Right renal cortex interstitium (tissue), 3 donors: ENCODE measurements around the gene LDAF1. TPM values are rescaled to one million over a fixed set of nuclear protein-coding genes. Genes with fewer than 3 reads are reported as not detected.
"Not testable (repeated sequence)": the region's sequence is repeated elsewhere in the genome, so short reads cannot be mapped to it uniquely, and the experiment has no call there.

Experiments used
- DNase-seq, 3 donors: peaks; one replicate each; pipeline ENCODE4 v3.0.0-alpha.2; 2013; ENCODE audit warnings: low read depth in 3 of 3, low spot score in 2 of 3
- polyA plus RNA-seq, 3 donors: library from polyadenylated mRNA; unstranded; fragments of 120-200 nt; gene quantifications; one replicate each; pipeline ENCODE4 v1.2.1, GENCODE V29; 2013; ENCODE audit not compliant: insufficient read length in 3 of 3

LDAF1 gene
- polyA plus RNA-seq, 3 donors: 23.6 to 28.4 (median 24.4) TPM

DNA sequence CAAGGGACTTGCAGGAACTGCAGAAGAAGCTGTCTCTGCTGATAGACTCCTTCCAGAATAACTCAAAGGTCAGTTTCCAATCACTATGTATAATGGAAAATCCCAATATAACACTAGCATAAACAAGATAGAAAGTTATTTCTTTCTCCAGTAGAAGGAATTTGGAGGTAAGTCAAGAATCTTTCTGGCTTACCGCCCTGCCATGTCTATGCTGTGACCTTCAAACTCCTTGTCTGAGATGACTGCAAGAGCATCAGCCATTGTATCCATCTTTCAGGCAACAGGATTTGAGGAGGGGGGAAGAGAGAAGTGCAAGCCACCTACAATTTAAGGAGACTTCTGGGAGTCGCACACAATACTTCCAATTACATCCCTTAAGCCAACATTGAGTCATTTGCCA lies 2.7 kb downstream of the LDAF1 start:
- no peak for DNase-seq

DNA sequence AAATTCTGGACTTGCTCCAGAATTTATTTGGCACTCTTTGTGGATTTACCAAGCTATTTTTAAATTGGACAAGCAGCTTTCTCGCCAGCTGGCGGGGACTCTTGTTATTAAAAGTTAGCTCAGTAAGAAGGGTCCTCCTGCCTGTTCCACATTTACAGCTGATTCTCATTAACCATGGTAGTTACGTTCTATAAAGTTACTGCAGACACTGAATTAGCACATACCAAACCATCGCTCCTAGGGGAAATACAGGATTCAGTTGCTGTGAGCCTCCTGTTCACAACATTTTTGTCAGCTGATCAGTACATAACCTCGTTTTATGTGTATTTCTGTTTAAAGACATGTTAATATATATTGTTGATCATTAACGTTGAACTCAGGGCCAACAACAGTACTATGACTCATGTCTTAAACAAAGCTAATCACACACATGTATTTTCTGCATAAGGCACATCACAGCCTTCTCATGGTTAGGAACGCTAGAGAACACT lies 4.2 kb downstream of the LDAF1 start:
- DNase-seq: no peak

DNA sequence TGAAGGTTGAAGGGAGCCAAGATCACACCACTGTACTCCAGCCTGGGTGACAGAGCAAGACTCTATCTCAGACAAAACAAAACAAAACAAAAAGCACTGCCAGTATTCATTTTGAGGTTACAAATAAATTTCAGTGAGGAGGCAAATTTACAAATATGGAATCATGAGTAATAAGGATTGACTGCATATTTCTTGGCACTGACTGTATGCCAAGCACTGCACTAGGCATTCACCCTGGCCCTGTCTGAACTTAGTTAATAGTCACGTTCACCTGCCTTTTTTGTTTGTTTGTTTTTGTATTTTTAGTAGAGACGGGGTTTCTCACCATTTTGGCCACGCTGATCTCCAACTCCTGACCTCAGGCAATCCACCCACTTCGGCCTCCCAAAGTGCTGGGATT lies 5.1 kb downstream of the LDAF1 start:
- no peak for DNase-seq

DNA sequence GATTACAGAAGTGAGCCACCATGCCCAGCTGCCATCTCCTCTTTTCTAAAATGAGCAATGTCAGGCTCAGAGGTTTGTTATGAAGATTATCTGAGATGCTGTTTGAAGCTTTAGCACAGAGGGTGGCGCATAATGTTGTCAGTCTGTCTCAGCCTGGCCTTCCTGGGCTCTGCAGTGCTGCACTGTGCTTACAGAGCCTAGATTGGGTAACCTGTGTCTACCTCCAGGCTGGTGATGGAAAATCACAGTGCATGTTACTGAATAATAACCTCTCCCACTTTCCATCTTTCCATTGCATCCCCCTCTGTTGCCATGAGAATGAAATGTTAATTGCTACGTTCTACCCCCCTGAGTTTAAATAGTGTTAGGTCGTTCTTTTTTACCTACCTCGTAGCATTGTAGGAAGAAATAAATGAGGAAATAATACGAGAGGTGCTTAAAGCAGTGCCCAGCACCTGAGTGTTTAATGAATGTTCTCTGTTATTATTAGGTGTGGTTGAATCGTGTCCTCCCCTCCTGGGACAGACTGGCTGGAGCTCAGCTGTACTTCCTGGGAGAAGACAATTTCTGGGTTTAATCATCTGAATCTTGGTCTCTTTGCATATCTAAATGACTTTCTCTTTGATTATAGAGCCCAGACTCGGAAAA lies 6.2 kb downstream of the LDAF1 start:
- no peak for DNase-seq

DNA sequence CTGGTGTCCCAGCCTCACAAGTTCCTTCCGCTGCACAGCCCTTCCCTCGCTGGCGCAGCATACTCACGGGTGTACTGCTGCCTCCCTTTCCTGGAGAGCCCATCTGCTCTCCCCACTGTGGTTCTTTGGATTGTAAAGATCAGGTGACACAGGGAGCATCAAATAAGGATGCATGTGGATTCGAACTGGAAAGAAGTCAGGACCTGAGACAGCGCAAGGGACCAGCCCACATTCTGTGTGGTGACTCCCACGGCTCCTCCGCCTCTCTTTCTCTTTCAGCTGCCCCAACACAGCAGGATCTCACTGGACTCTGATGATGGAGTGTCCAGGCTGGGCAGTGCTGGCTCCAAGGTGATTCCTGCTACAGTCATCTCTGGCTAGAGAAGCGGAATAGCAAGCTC lies 8.1 kb downstream of the LDAF1 start:
- DNase-seq: no peak

DNA sequence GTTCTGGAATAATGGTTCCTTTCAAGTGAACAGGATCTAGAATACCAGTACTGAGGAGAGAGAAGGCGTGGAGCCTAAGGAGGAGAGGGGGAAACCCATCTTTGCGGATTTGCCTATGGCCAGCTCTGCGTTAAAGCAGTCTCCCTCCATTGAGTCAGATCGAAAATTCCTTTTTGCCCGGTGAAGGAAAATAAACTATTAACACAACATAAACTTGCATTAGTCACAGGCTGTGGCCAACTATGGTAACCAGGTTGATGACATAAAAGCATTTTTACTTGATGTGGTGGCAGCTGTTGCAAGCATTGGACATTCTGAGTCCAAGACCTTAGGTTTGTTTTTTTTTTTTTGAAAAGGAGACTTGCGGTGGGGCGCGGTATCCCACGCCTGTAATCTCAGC lies 8.9 kb downstream of the LDAF1 start:
- DNase-seq: no peak

DNA sequence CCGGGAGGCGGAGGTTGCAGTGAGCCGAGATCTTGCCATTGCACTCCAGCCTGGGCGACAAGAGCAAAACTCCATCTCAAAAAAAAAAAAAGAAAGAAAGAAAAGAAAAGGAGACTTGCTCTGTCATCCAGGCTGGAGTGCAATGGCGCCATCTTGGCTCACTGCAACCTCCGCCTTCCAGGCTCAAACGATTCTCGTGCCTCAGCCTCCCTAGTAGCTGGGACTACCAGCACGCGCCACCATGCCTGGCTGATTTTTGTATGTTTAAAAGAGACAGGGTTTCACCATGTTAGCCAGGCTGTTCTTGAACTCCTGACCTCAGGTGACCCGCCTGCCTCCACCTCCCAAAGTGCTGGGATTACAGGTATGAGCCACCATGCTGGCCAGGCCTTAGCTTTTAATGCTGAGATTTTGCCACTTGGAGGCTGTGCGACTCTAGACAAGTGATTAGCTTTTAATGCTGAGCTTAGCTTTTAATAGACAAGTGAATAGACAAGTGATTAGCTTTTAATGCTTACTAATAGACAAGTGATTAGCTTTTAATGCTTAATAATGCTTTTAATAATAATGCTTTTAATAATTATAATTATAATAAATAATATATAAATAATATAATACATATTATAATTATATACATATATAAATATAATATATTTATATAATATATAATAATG lies 9.6 kb downstream of the LDAF1 start:
- no peak for DNase-seq

DNA sequence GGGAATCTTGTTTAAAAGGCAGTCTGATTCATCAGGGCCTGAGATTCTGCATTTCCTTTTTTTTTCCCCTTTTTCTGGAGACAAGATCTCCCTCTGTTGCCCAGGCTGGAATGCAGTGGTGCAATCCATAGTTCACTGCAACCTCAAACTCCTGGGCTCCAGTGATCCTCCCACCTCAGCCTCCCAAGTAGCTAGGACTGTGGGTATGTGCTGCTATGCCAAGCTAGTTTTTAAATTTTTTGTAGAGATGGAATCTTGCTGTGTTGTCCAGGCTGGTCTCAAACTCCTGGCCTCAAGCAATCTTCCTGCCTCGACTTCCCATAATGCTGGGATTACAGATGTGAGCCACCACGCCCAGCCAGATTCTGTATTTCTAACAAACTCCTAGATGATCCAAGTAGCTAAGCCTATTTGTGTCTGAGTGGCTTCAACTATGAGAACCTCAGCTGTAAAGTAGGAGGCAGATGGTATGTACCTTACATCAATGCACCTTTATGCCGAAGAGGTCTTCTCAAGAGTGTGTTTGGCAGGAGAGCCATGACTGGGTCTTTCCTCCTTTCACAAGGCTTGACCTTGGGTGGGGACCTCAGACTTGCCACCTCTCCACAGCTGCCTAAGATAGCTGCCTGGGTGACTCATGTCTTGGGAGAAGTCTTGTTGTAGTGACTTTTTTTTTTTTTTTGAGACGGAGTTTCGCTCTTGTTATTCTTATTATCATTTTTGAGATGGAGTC lies 10.9 kb downstream of the LDAF1 start:
- no peak for DNase-seq

DNA sequence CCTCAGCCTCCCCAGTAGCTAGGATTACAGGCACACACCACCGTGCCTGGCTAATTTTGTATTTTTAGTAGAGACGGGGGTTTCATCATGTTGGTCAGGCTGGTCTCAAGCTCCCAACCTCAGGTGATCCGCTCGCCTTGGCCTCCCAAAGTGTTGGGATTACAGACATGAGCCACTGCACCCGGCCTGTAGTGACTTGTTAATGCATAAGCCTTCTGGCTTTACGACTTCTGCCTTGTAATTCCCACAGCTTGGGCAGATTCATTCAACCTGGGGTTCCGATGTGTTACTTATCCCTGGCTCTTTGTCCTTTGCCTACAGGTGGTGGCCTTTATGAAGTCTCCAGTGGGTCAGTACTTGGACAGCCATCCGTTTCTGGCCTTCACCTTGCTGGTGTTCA lies 11.6 kb downstream of the LDAF1 start:
- DNase-seq: not testable (repeated sequence)

DNA sequence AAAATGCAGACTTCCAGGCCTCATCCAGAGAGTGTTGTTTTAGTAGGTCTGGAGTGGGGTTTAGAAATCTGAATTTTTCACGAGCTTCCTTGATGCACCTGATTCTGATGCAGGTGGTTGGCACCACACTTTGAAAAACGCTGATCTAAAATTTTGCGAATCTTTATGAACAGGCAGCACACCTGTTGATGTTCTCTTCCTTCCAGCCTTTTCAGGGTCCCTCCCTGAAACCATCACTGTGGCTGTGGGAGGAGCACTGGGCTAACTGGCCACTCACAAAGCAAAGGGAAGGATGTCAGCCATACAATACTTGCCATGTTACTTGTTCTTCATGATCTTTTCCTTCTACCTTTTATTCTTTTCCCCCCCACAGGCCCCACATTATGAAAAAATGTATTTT lies 14.2 kb downstream of the LDAF1 start:
- no peak for DNase-seq

DNA sequence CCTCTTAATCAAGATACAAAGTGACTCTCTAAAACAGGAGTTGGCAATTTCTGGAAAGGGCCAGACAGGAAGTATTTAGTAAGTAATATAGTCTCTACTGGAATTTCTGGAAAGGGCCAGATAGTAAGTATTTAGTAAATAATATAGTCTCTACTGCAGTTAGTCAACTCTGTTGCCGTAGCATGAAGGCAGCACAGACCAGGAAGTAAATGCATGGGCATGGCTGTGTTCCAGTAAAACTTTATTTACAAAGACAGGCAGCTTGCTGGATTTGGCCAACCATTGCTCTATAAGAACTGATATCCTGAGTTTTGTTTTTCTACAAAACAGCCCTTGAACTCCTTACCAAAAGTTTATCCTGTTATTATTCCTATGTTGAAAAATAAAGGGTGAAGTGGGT lies 16.9 kb downstream of the LDAF1 start:
- no peak for DNase-seq

DNA sequence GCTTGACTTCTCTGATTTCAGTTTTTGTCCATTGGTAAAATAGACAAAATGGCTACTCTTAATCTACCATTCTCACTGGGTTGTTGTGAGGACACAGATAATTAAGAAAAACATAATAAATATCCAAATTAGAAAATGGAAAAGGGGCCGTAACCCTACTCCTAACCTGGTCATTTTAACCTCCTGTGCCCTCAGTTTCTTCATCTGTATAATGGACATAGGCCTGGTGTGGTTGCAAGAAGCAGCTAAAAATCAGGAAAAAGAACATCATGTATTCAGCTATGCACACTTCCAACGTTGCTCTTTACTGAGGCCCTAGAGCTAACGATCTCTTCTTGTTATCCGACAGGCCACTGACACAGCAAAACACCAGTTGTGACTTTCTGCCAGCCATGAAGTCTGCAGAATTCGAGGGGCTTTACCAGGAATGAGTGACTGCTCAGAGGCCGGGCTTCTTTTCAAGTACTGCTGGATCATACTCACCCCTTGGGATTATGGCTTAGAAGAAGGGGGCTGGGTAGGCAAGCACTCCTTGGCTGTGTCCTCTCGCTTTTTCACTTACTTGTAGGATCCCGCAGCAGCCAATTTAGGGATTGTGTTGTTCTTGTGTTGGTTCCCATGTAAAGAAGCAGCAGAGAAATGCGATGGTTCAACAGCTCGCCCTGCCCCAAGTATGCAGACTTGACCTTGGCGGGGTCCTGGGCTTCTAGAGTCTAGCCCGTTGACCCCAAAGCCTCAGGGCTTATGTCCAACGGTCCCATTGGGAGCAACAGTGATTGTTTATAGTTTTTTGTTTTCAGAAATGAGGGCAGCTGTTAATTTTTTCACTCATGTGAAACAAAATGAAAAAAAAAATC lies 20.9 kb downstream of the LDAF1 start:
- no peak for DNase-seq

DNA sequence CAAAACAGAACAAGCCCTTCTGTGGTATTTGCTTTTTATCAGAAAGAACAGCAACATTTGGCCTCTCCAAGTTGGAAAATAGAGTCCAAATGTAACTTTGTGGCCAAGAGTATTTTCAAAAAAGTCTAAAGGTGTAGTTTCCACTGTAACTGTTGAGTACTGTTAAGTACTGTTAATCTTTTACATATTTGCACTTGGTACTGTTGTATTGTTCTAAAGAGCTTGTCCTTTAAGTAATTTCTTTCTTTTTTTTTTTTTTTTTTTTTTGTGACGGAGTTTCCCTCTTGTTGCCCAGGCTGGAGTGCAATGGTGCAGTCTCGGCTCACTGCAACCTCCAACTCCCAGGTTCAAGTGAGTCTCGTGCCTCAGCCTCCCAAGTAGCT lies 21.5 kb downstream of the LDAF1 start:
- DNase-seq: no peak

DNA sequence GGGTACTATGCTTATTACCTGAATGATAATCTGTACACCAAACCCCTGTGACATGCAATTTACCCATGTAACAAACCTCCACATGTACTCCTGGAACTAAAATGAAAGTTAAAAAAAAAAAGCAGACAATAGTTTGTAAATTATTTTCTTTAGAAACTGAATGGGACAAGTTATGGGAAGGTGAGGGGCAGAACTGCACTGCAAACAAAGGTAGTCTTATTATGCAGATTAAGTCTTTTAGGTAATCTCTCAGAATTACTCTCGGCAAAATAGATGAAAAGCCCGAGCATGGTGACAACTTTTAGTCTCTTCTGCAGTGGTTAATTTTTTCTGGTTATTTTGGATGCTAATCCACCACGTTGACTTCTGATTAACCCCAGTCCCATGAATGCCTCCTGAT lies 25.5 kb downstream of the LDAF1 start:
- DNase-seq: no peak

DNA sequence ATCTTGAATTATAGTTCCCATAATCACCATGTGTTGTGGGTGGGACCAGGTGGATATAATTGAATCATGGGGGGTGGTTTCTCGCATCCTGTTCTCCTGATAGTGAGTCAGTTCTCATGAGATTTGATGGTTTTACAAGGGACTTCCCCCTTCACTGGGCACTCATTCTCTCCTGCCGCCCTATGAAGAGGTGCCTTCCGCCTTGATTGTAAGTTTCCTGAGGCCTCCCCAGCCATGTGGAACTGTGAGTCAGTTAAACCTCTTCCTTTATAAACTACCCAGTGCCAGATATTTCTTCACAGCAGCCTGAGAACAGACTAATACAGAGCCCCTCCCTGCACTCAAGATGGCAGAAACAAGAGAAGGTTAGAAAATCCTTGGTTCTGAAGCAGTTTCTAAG lies 26.4 kb downstream of the LDAF1 start:
- DNase-seq: no peak

DNA sequence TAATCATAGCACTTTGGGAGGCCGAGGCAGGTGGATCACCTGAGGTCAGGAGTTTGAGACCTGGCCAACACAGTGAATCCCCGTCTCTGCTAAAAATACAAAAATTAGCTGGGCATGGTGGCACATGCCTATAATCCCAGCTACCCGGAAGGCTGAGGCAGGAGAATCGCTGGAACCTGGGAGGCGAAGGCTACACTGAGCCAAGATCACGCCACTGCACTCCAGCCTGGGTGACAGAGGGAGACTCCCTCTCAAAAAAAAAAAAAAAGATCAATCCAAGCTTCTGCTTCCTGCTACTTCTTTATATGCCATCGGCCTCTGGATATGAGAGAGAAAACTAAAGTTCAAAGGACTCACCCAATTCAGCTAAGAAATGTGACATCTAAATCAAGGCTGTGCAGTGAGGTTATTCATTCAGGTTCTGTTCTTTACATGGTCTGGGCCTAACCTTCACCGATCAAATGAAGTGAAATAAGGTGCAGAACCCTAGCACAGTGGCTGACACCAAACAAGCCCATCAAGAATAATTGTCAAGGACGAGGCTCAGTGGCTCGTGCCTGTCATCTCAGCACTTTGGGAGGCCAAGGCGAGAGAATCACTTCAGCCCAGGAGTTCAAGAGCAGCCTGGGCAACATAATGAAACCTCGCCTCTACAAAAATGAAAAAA lies 27.3 kb downstream of the LDAF1 start:
- DNase-seq: no peak

DNA sequence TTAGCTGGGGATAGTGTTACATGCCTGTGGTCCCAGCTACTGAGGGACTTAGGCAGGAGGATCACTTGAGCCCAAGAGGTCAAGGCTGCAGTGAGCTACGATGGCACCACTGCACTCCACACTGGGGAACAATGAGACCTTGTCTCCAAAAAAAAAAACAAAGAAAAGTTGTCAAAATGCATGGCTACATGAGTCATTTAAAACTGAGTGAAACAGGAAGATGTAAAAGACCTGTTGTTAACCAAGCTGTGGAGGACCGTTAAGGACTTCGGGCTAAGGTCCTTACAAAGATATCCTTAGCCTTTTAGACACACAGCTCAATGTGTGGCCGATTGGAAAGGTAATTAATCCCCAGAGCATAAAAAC lies 27.8 kb downstream of the LDAF1 start:
- DNase-seq: no peak

DNA sequence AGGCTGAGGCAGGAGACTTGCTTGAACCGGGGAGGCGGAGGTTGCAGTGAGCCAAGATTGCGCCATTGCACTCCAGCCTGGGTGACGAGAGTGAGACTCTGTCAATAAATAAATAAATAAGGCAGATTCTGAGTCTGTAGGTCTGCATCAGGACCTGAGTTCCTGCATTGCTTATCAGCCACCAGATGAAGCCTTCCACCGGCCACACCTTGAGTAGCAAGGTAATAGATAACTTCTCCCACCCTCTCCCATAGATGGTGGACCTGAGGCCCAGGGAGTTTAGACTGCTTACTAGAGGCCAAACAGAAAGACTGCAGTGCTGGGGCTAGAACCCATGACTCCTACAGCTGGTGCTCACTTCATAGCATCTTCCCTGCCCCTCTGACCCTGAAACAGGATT lies 30.8 kb downstream of the LDAF1 start:
- DNase-seq: no peak

DNA sequence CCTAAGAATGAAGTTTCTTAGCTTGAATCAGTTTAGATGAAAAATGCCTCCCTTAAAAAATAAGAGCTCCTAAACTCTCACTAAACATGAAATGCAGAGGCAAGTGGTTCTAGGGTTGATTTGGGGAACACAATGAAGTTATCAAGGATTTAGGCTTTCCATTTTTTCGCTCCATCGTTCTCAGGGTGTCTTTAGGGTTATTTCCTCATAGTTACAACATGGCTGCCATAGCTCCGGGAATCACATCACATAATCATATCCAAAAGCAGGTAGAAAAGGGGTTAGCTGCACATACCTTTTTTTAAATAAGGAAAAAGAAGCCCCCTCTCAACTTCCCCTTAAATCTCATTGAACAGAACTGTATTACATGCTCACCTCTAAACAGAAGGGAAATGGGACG lies 31.5 kb downstream of the LDAF1 start:
- DNase-seq: no peak

DNA sequence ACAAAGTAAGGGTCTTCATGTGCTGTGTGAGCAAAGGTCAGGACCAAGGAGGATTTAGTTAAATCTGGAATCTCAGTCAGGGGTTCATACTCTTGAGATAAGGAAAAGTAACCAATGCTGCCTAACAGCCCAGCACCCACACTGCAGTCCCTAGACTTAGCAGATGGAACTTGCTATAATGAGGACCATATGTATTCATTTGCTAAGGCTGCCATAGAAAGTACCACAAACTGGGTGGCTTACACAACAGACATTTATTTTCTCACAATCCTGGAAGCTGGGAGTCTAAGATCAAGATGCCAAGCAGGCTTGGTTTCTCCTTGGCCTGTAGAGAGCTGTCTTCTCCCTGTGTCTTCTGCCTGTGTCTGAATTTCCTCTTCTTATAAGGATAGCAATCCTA lies 32.1 kb downstream of the LDAF1 start:
- no peak for DNase-seq

DNA sequence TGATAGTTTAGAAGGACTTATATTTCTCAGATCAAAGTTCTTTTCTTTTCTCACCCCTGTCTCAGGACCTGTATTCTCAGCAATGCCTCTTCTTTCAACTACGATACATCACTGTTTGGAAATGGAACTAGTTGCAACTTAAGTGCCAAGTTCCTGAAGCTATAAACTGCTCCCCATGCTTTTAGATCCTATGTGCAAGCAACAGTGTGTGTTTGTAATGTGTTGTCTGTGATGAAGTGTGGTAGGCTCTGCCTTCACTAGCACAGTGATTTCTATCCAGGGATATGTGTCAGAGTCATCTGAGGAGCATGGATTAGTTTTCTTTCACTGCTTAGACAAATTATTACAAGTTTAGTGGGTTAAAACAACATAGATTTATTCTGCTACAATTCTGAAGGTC lies 34.5 kb downstream of the LDAF1 start:
- no peak for DNase-seq
